Activated CD8-positive, alpha-beta T cell treated with anti-CD3 and anti-CD28 coated beads, Interleukin-2, amount 10 ng/mL, durations not matched to agents 7 days and 5 days (primary cell): ENCODE data around the gene MTA2. TPM values are rescaled to one million over a fixed set of nuclear protein-coding genes. Genes with fewer than 3 reads are reported as not detected.
"Not testable (repeated sequence)": the region's sequence is repeated elsewhere in the genome, so short reads cannot be mapped to it uniquely, and the experiment has no call there.

Experiments used
- ATAC-seq: fragments of 150-1000 bp; cut with Tn5 transposase; one replicate; pipeline ENCODE4 v1.10.0; 2021; ENCODE audit warnings: moderate library complexity
- CTCF ChIA-PET: fragments of 350-600 bp; sonication (Branson Sonifier 250); formaldehyde crosslinking; loops from one replicate; lab custom pipeline; 2021; ENCODE audit warnings: antibody characterized with exemption; lab: Charles Lee
- POLR2A ChIA-PET: fragments of 350-600 bp; sonication (Branson Sonifier 250); formaldehyde crosslinking; loops from one replicate; lab custom pipeline; 2021; ENCODE audit warnings: antibody characterized with exemption; lab: Charles Lee
- DNase-seq: peaks from one replicate; pipeline ENCODE4 v3.0.0-alpha.2; 2020
- H3K27ac Mint-ChIP-seq: one replicate; pipeline ENCODE4 v1.8.0; 2021; ENCODE audit warnings: mild to moderate bottlenecking, mixed read lengths
- H3K27me3 Mint-ChIP-seq: one replicate; pipeline ENCODE4 v1.8.0; 2021; ENCODE audit warnings: low read depth, mixed read lengths
- H3K36me3 Mint-ChIP-seq: one replicate; pipeline ENCODE4 v1.8.0; 2021; ENCODE audit warnings: low read depth, mixed read lengths
- H3K4me1 Mint-ChIP-seq: one replicate; pipeline ENCODE4 v1.8.0; 2021; ENCODE audit warnings: low read depth, mixed read lengths
- H3K4me3 Mint-ChIP-seq: one replicate; pipeline ENCODE4 v1.8.0; 2021; ENCODE audit warnings: mild to moderate bottlenecking, mixed read lengths
- H3K9me3 Mint-ChIP-seq: one replicate; pipeline ENCODE4 v1.8.0; 2022; ENCODE audit warnings: mixed read lengths; ENCODE audit not compliant: insufficient read depth
- total RNA-seq, 2 experiments: library from RNA; stranded (reverse); gene quantifications; one replicate each; pipeline ENCODE4 v1.2.3, GENCODE V29; 2021

Gene MTA2
- 100 to 1,000 TPM; 249 to 273 TPM for total RNA-seq

DNA sequence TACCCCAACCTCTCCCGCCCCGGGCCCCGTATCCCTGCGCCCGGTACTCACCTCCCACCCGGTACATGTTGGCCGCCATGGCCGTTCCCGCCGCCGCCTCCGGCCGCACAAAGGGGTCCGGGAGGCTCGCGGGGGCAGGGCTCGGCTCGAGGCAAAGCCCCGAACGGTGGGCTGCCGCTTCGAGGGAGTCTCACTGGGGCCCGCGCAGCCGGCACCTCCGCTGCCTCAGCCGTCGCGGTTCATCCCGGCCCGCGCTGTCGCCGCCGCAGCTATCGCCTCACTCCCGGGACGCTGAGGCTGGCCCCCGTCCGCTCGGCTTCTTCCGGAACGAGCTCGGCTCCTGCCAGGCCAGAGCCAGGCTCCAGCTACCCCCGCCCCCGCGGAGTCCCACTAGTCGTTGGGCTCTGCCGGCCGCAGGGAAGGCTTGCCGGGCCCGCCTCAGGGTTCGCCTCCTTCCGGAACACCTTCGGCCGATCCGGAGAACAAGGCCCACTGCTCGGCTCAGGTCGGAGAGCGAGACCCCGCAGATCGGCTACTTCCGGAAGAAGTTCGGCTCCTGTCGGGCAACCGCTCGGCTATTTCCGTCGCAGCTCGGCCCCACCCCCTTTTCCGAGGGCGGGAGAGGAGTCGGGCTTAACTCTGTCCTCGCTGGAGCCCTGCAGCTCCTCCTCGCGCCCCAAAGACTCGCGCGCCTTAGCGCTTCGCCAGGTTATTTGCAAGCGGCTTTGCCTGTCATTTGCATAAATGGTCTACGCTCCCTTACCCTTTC lies at the start of gene MTA2:
Gene MTA2 (minus strand): TSS at position 494 of the 769 bp plus-strand sequence. CDS start 415 bp downstream, at position 79.
- Mint-ChIP-seq H3K4me3 (peak within 1 kb of the TSS; percentile 89), H3K27ac (peak within 1 kb of the TSS; percentile 88), H3K27me3 (no peaks in the 10 kb centered on the region), H3K9me3 (no peaks in the 10 kb centered on the region), H3K36me3 (peaks cover 75% of the 10 kb centered on the region), H3K4me1 (peaks cover 52% of the 10 kb centered on the region)
- DNase-seq: peak; percentile 100
- ChIA-PET CTCF (interaction anchor here (0.7 to 3.1 kb wide), 16 partner anchors 10 to 206 kb away, joined by 3 to 51 read pairs (median 4); partner anchors contain the start of genes B3GAT3, EML3, HNRNPUL2 and ROM1), POLR2A (interaction anchor here (0.5 to 4.4 kb wide), 12 partner anchors 9 to 239 kb away, joined by 3 to 69 read pairs (median 5); partner anchors contain the start of genes C11orf98, CSKMT, EEF1G and HNRNPUL2)
- ATAC-seq: peak; percentile 88

DNA sequence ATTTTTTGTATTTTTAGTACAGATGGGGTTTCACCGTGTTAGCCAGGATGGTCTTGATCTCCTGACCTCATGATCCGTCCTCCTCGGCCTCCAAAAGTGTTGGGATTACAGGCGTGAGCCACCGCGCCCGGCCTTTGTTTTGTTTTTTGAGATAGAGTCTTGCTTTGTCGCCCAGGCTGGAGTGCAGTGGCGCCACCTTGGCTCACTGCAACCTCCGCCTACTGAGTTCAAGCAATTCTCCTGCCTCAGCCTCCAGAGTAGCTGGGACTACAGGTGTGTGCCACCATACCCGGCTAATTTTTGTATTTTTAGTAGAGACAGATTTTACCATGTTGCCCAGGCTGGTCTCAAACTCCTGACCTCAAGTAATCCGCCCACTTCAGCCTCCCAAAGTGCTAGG lies 48.6 kb upstream of the MTA2 start:
- Mint-ChIP-seq H3K36me3 (peaks cover 33% of the 10 kb centered on the region), H3K4me1 (peaks cover 34% of the 10 kb centered on the region)
- ChIA-PET CTCF (interaction anchor here (1.0 to 1.4 kb wide), 3 partner anchors 15 to 58 kb away, joined by 3 read pairs; partner anchors contain the start of genes C11orf98 and CSKMT), POLR2A (interaction anchor here (1.1 to 8.9 kb wide), 2 partner anchors 15 to 58 kb away, joined by 3 to 76 read pairs; partner anchors contain the start of genes C11orf98, CSKMT and GNG3)
- H3K27ac Mint-ChIP-seq, ATAC-seq, DNase-seq, H3K27me3 Mint-ChIP-seq, H3K4me3 Mint-ChIP-seq, H3K9me3 Mint-ChIP-seq: not testable (repeated sequence)

DNA sequence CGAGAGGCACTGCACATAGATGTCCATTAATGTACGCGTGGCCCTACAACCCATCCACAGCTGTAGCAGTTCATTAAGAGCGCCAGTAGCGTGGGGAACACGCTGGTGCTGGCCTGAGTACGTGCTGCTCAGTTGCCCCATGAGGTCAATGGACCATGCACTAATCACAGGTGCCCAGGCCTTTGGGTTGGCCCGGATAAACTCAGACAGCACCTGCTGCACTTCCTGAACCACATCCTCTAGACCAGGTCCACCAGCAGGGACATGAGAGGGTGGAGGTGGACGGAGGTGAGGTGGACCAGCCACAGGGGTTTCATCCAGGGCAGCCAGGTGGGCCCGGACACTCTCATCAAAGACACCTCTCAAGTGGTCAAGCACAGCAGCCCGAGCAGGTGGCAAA lies 47.8 kb upstream of the MTA2 start:
- CTCF ChIA-PET: interaction anchor here (1.0 to 1.6 kb wide), 2 partner anchors 56 to 157 kb away, joined by 3 read pairs; no protein-coding TSS in a partner anchor
- H3K9me3 Mint-ChIP-seq: no peaks in the 10 kb centered on the region
- H3K36me3 Mint-ChIP-seq: peaks cover 37% of the 10 kb centered on the region
- POLR2A ChIA-PET: interaction anchor here (1.1 to 8.9 kb wide), 4 partner anchors 16 to 191 kb away, joined by 3 to 76 read pairs (median 7); partner anchors contain the start of genes C11orf98, CSKMT, EML3 and LBHD1
- no peak overlapping the region for H3K27ac Mint-ChIP-seq
- no peaks in the 10 kb centered on the region for H3K27me3 Mint-ChIP-seq
- DNase-seq: no peak
- H3K4me3 Mint-ChIP-seq: no peak overlapping the region
- no peak for ATAC-seq
- H3K4me1 Mint-ChIP-seq: peaks cover 37% of the 10 kb centered on the region

DNA sequence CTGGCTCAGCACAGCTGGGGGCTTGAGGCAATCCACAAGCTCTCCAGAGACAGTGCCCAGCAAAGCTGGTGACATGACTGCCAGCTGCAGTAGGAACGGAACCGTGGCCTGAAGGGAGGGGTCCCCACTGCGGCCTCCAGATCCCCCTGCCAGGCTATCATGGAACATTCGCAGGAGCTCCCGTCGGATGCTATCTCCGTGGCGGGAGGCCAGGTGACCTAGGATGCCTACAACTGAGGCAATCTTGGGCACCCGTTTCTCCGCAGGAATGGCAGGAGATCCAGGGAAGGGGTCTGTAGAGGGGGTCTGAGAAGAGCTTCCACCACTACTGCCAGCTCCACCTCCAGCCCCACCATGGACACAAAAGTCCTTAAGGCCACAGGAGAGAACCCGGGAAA lies 47.3 kb upstream of the MTA2 start:
- no peak overlapping the region for H3K4me3 Mint-ChIP-seq
- H3K9me3 Mint-ChIP-seq: no peaks in the 10 kb centered on the region
- no peak for DNase-seq
- ChIA-PET CTCF (interaction anchor here (1.0 to 1.6 kb wide), 2 partner anchors 56 to 157 kb away, joined by 3 read pairs; no protein-coding TSS in a partner anchor), POLR2A (interaction anchor here (1.1 to 8.9 kb wide), 5 partner anchors 16 to 192 kb away, joined by 3 to 76 read pairs (median 5); partner anchors contain the start of genes B3GAT3, C11orf98, CSKMT and EML3)
- no peak overlapping the region for H3K27ac Mint-ChIP-seq
- peaks cover 42% of the 10 kb centered on the region for H3K36me3 Mint-ChIP-seq
- no peaks in the 10 kb centered on the region for H3K27me3 Mint-ChIP-seq
- peaks cover 35% of the 10 kb centered on the region for H3K4me1 Mint-ChIP-seq
- no peak for ATAC-seq

DNA sequence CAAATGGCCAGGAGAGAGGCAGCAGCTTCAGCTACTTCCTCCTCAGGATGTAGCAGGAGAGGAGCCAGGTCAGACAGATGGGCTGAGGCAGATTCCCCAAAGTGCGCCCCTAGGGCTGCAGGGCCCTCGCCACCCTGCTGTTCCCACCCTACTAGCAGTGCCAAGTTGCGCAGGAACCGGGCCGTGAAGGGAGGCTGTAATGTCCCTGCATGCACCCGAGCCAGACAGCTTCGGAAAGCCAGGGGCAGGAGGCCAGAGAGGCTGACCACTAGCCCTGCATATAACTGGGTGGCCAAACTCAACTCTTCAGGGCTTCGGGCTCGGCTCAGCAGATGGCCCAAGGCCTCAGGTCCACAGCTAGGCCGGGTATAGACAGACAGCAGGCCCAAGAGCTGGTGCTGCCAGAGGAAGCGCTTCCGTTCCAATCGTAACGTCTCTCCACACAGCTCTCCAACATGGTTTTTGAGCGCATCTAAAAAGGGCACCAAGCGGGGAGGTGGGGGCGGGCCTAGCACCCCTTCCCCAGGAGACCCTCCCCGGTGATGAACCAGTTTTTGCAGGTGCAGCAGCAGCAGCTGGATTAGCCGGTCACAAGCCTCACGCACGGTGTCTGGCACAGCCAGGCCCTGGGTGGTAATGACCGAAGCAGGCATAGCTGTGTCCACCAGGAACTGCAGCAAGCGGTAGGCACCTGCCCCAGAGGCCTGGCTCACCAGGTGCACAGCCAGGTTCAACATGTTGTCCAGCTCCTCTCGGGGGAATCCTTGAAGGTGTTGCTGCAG lies 46.7 kb upstream of the MTA2 start:
- ChIA-PET POLR2A (interaction anchor here (0.7 to 8.9 kb wide), 7 partner anchors 17 to 193 kb away, joined by 3 to 76 read pairs (median 3); partner anchors contain the start of genes B3GAT3, C11orf98, CSKMT and EML3), CTCF (interaction anchor here (1.6 kb wide), 1 partner anchor 55 kb away, joined by 3 read pairs; no protein-coding TSS in a partner anchor)
- no peaks in the 10 kb centered on the region for H3K9me3 Mint-ChIP-seq
- H3K27me3 Mint-ChIP-seq: no peaks in the 10 kb centered on the region
- DNase-seq: no peak
- ATAC-seq: no peak
- peaks cover 32% of the 10 kb centered on the region for H3K4me1 Mint-ChIP-seq
- peak overlapping the region; percentile 43 for H3K27ac Mint-ChIP-seq
- H3K36me3 Mint-ChIP-seq: peaks cover 43% of the 10 kb centered on the region
- no peak overlapping the region for H3K4me3 Mint-ChIP-seq

DNA sequence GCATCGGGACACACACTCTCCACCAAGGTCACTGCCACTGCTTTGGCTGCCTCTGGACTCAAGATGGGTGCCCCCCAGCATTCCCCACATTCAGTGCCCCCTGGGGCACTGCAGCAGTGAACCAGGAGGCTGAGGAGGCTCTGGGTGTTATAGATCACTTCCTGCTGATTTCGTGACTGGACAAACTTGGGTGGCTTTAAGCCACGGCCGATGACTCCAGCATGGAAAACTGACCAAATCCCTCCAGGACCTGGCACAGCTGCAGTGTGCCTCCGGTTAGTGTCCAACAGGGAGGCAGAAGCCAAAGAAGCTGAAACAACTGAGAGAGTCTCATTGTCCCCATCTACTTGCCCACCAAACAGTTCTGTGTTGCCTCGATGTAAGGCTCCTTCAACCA lies 45.9 kb upstream of the MTA2 start:
- CTCF ChIA-PET: no interaction called here
- H3K27me3 Mint-ChIP-seq: no peaks in the 10 kb centered on the region
- peak overlapping the region; percentile 43 for H3K27ac Mint-ChIP-seq
- no peak for DNase-seq
- H3K36me3 Mint-ChIP-seq: peaks cover 46% of the 10 kb centered on the region
- no peak for ATAC-seq
- H3K4me1 Mint-ChIP-seq: peaks cover 34% of the 10 kb centered on the region
- POLR2A ChIA-PET: interaction anchor here (0.7 to 8.9 kb wide), 7 partner anchors 9 to 74 kb away, joined by 3 to 76 read pairs (median 9); partner anchors contain the start of genes C11orf98, CSKMT, LBHD1 and TUT1
- no peak overlapping the region for H3K4me3 Mint-ChIP-seq
- no peaks in the 10 kb centered on the region for H3K9me3 Mint-ChIP-seq

DNA sequence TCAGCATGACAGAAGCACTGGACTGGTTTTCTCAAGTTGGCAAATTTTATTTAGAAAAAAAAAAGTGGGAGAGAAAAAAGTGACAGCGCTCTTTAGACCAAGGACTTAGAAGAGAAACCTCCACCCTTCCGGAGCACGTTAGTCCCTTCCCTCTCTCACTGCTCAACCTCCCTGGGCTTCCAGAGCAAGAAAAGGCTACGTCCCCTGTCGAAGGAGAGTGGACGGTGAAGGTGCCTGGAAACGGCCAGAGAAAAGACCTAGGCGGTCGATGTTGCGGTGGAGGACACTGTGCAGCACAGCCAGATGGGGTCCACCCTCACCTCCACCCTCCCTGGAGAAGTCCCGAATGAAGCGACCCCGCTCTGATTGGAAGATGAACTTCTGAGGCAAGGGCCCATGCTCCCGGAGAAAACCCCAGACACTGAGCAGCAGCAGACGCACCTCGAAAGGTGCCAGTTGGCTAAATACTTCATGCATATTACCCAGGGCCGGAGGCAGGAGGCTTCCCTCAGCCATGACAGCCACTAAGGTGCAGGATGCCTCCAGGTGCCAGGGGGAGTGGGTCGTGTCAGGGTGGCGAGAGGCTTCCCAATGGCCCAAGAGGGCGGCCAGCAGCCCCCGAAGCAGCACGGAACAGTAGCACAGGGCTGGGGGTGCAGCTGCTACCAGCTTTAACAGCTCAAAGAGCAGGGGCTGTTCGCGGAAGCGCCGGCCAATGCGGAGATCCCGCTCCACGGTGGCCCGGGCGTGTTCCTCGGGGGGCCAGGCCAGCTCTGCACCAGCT lies 45.4 kb upstream of the MTA2 start:
- no peaks in the 10 kb centered on the region for H3K27me3 Mint-ChIP-seq
- H3K4me1 Mint-ChIP-seq: peaks cover 30% of the 10 kb centered on the region
- POLR2A ChIA-PET: interaction anchor here (1.0 to 8.9 kb wide), 9 partner anchors 10 to 194 kb away, joined by 3 to 76 read pairs (median 6); partner anchors contain the start of genes B3GAT3, C11orf98, CSKMT and HNRNPUL2
- peaks cover 44% of the 10 kb centered on the region for H3K36me3 Mint-ChIP-seq
- peak overlapping the region; percentile 99 for H3K4me3 Mint-ChIP-seq
- DNase-seq (no peak), ATAC-seq (peak; percentile 2)
- CTCF ChIA-PET: interaction anchor here (1.6 kb wide), 1 partner anchor 55 kb away, joined by 10 read pairs; the partner anchor contains the start of gene TUT1
- H3K27ac Mint-ChIP-seq: peak overlapping the region; percentile 96
- no peaks in the 10 kb centered on the region for H3K9me3 Mint-ChIP-seq

DNA sequence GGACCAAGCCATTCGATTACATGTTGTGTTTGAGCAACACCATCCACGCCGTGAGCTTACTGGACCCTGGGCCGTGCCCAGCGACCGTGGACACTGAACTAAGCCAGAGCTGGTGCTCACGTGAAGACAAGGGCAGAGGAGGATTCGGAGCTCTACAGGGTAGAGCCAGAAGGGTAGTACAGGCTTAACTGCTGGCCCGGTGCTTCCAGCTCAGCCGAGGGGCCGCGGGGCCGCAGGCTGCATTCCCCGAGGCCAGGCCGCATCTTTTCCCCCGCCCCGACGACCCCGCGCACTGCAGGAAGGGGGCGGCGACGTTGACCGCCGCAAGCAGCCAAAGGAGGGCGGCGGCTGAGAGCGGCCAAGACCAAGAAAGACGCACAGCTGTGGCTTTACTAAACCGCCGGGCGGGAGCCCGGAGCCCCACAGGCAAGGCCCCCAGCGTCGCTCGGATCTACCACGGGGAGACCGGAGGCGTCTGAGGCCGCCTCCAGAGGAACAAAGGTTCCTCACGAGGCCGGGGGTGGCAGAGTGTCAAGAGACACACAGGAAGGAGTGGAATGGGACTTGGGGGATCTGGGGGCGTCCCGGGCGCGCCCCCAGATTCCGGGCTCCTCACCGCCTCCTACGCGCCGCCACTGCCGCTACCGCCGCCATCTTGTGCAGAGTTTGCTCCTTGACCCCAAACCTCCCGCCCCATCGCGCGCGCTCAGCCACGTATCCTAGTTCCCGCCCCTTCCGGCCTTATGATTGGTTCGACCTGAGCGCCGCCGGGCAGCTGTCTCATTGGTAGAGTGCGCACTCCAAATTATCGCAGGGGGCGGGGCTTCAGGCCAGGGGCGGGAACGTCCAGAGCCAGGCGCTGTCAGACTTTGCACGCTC lies 44.5 kb upstream of the MTA2 start, which contains the start of gene GANAB:
Gene GANAB (minus strand): TSS at position 668 of the 879 bp plus-strand sequence. CDS start 14 bp downstream, at position 654.
- peak; percentile 100 for DNase-seq
- peak; percentile 98 for ATAC-seq
- peaks cover 46% of the 10 kb centered on the region for H3K36me3 Mint-ChIP-seq
- H3K27me3 Mint-ChIP-seq: no peaks in the 10 kb centered on the region
- H3K4me1 Mint-ChIP-seq: peaks cover 32% of the 10 kb centered on the region
- peak within 1 kb of the TSS; percentile 99 for H3K4me3 Mint-ChIP-seq
- ChIA-PET POLR2A (interaction anchor here (0.7 to 8.9 kb wide), 12 partner anchors 11 to 195 kb away, joined by 3 to 76 read pairs (median 5); partner anchors contain the start of genes B3GAT3, C11orf98, CSKMT and HNRNPUL2), CTCF (interaction anchor here (0.7 to 1.6 kb wide), 3 partner anchors 54 to 251 kb away, joined by 3 to 10 read pairs (median 3); partner anchors contain the start of gene TUT1)
- H3K27ac Mint-ChIP-seq: peak within 1 kb of the TSS; percentile 96
- H3K9me3 Mint-ChIP-seq: no peaks in the 10 kb centered on the region

DNA sequence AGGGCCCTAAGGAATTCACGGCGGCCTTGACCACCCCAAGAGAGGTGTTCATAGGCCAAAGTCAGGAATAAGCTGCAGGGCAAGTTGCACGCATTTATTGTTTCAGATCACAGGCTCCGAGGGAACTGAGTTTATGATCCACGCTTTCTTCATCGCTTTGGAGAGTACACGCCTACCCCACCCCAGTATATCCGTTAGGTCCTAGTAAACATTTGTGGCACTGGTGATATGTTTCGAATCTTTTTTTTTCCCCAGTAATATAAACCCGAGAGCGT lies 43.9 kb upstream of the MTA2 start:
- no peaks in the 10 kb centered on the region for H3K27me3 Mint-ChIP-seq
- CTCF ChIA-PET: interaction anchor here (0.7 to 1.6 kb wide), 3 partner anchors 54 to 250 kb away, joined by 3 to 10 read pairs (median 3); partner anchors contain the start of gene TUT1
- H3K4me3 Mint-ChIP-seq: peak overlapping the region; percentile 99
- ATAC-seq: peak; percentile 1
- peaks cover 36% of the 10 kb centered on the region for H3K4me1 Mint-ChIP-seq
- peaks cover 49% of the 10 kb centered on the region for H3K36me3 Mint-ChIP-seq
- DNase-seq: no peak
- peak overlapping the region; percentile 96 for H3K27ac Mint-ChIP-seq
- POLR2A ChIA-PET: interaction anchor here (0.7 to 8.9 kb wide), 10 partner anchors 11 to 196 kb away, joined by 3 to 76 read pairs (median 6); partner anchors contain the start of genes B3GAT3, C11orf98, CSKMT and TMEM223
- H3K9me3 Mint-ChIP-seq: no peaks in the 10 kb centered on the region
